ENCODE measurements around the gene EGR1.

GRCh38 chr5:138472353-138472752, 7.1 kb downstream of the EGR1 start:
- TF ChIP-seq, protein P1, sequence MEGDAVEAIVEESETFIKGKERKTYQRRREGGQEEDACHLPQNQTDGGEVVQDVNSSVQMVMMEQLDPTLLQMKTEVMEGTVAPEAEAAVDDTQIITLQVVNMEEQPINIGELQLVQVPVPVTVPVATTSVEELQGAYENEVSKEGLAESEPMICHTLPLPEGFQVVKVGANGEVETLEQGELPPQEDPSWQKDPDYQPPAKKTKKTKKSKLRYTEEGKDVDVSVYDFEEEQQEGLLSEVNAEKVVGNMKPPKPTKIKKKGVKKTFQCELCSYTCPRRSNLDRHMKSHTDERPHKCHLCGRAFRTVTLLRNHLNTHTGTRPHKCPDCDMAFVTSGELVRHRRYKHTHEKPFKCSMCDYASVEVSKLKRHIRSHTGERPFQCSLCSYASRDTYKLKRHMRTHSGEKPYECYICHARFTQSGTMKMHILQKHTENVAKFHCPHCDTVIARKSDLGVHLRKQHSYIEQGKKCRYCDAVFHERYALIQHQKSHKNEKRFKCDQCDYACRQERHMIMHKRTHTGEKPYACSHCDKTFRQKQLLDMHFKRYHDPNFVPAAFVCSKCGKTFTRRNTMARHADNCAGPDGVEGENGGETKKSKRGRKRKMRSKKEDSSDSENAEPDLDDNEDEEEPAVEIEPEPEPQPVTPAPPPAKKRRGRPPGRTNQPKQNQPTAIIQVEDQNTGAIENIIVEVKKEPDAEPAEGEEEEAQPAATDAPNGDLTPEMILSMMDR (conservative IDR thresholded peaks at IDR 0.05; ENCODE audit: low read length): no peak
- no peak for TF ChIP-seq EZH2phosphoT487 (IDR thresholded peaks at IDR 0.05; ENCODE audit: borderline replicate concordance, low read depth, low read length)

Measured in OCI-LY7 (cell line).